Caco-2 (cell line): ENCODE results near the gene NAALADL2. TPM values are rescaled to one million over a fixed set of nuclear protein-coding genes. Genes with fewer than 3 reads are reported as not detected.

Source experiments
- BruUV-seq: library from RNA; stranded (reverse); fragments of 400-500 nt; replicated peaks from 2 replicates; lab custom pipeline; 2021; lab: Mats Ljungman, UMichigan
- CTCF ChIA-PET: fragments of 300-600 bp; sonication (Branson Sonifier 250); formaldehyde crosslinking; loops from one replicate; lab custom pipeline; 2022; ENCODE audit warnings: antibody characterized with exemption; lab: Charles Lee
- POLR2A ChIA-PET: fragments of 300-600 bp; sonication (Branson Sonifier 250); formaldehyde crosslinking; loops from one replicate; lab custom pipeline; 2022; ENCODE audit warnings: antibody characterized with exemption; lab: Charles Lee
- DNase-seq, 2 experiments: peaks; one replicate each; pipeline versions ENCODE4 v3.0.0 to v3.0.0-alpha.2; 2020 to 2022
- H3K27me3 ChIP-seq: replicated peaks from 2 replicates; pipeline ENCODE4 v1.6.0; 2011; ENCODE audit warnings: low read length; ENCODE audit not compliant: control insufficient read depth, insufficient read depth
- H3K36me3 ChIP-seq: 2 replicates; pipeline ENCODE4 v1.5.1; 2011; ENCODE audit warnings: low read length; ENCODE audit not compliant: control insufficient read depth, insufficient read depth
- H3K4me1 ChIP-seq: fragments of 250-450 bp; sonication (Bioruptor Pico); 2 replicates; pipeline ENCODE4 v1.5.1; 2020; ENCODE audit warnings: mild to moderate bottlenecking
- H3K4me3 ChIP-seq: 2 replicates; pipeline ENCODE4 v1.5.1; 2011; ENCODE audit warnings: low read depth, mild to moderate bottlenecking, control low read depth, low read length
- H3K9me3 ChIP-seq: fragments of 250-450 bp; sonication (Bioruptor Pico); 2 replicates; pipeline ENCODE4 v1.5.1; 2020; ENCODE audit warnings: mild to moderate bottlenecking, moderate library complexity
- H3K27ac Mint-ChIP-seq: one replicate; pipeline ENCODE4 v1.8.0; 2022; ENCODE audit warnings: mixed read lengths; ENCODE audit not compliant: unreplicated experiment
- H3K27me3 Mint-ChIP-seq: one replicate; pipeline ENCODE4 v1.8.0; 2022; ENCODE audit warnings: mixed read lengths; ENCODE audit not compliant: insufficient read depth, unreplicated experiment
- H3K36me3 Mint-ChIP-seq: one replicate; pipeline ENCODE4 v1.8.0; 2022; ENCODE audit warnings: mild to moderate bottlenecking, mixed read lengths; ENCODE audit not compliant: insufficient read depth, unreplicated experiment
- H3K4me1 Mint-ChIP-seq: one replicate; pipeline ENCODE4 v1.8.0; 2022; ENCODE audit warnings: low read depth, mixed read lengths; ENCODE audit not compliant: unreplicated experiment
- H3K4me3 Mint-ChIP-seq: one replicate; pipeline ENCODE4 v1.8.0; 2022; ENCODE audit warnings: mild to moderate bottlenecking, moderate library complexity, mixed read lengths; ENCODE audit not compliant: unreplicated experiment
- H3K9me3 Mint-ChIP-seq: one replicate; pipeline ENCODE4 v1.8.0; 2022; ENCODE audit warnings: mixed read lengths; ENCODE audit not compliant: unreplicated experiment
- CTCF ChIP-seq, 2 experiments: fragments of 200-600 bp in 1 of 2; IDR thresholded peaks; 1 replicate in 1 of 2; 2 replicates in 1 of 2; pipeline versions ENCODE4 v1.5.1 to v1.8.0; 2011 to 2022; ENCODE audit warnings: antibody characterized with exemption in 1 of 2, control low read depth in 1 of 2, inconsistent platforms in 1 of 2, low read depth in 1 of 2, low read length in 1 of 2, mild to moderate bottlenecking in 1 of 2, moderate library complexity in 1 of 2; ENCODE audit not compliant: insufficient read depth in 1 of 2, severe bottlenecking in 1 of 2, unreplicated experiment in 1 of 2
- intact Hi-C: fragments of 100-400 bp; cut with micrococcal nuclease; formaldehyde crosslinking; loops from one replicate; pipeline ENCODE4 v1.10.0; 2022; ENCODE audit not compliant: unreplicated experiment
- total RNA-seq: library from RNA; stranded (reverse); gene quantifications from 2 replicates; pipeline ENCODE4 v1.2.3, GENCODE V29; 2022

Gene NAALADL2
- total RNA-seq, 1 experiment from 2014 or later: 4.4 TPM

GRCh38 chr3:175735866-175736265 is 876.7 kb downstream of the NAALADL2 start:
- no peak for TF ChIP-seq CTCF (IDR thresholded peaks at IDR 0.05; ENCODE audit: insufficient read depth in 1 of 2, low read depth in 1 of 2, low read length in 1 of 2, severe bottlenecking in 1 of 2, unreplicated experiment in 1 of 2)
- no TSS peak for BruUV-seq
- H3K4me3 ChIP-seq: no peak overlapping the region
- H3K27ac Mint-ChIP-seq: no peak overlapping the region
- DNase-seq: no peak
- POLR2A ChIA-PET: no interaction called here
- H3K4me1 ChIP-seq: no peaks in the 10 kb centered on the region
- H3K4me3 Mint-ChIP-seq: no peak overlapping the region
- H3K9me3 Mint-ChIP-seq: peaks cover 15% of the 10 kb centered on the region
- H3K27me3 ChIP-seq: no peaks in the 10 kb centered on the region
- no peaks in the 10 kb centered on the region for H3K9me3 ChIP-seq
- intact Hi-C loops: no loop called here
- no peaks in the 10 kb centered on the region for H3K36me3 Mint-ChIP-seq
- H3K36me3 ChIP-seq: no peaks in the 10 kb centered on the region
- H3K4me1 Mint-ChIP-seq: peaks cover 8% of the 10 kb centered on the region
- H3K27me3 Mint-ChIP-seq: no peaks in the 10 kb centered on the region
- CTCF ChIA-PET: no interaction called here

- Histone ChIP-seq H3K36me3 (no peaks in the 10 kb centered on the region), H3K27me3 (no peaks in the 10 kb centered on the region), H3K4me3 (no peak overlapping the region), H3K4me1 (no peaks in the 10 kb centered on the region), H3K9me3 (no peaks in the 10 kb centered on the region)
- no peak for TF ChIP-seq CTCF (IDR thresholded peaks at IDR 0.05; ENCODE audit: insufficient read depth in 1 of 2, low read depth in 1 of 2, low read length in 1 of 2, severe bottlenecking in 1 of 2, unreplicated experiment in 1 of 2)
- H3K27me3 Mint-ChIP-seq: no peaks in the 10 kb centered on the region
- no peak overlapping the region for H3K4me3 Mint-ChIP-seq
- no TSS peak for BruUV-seq
- peaks cover 8% of the 10 kb centered on the region for H3K4me1 Mint-ChIP-seq
- H3K27ac Mint-ChIP-seq: no peak overlapping the region
- CTCF ChIA-PET: no interaction called here
- intact Hi-C loops: no loop called here
- POLR2A ChIA-PET: no interaction called here
- peaks cover 15% of the 10 kb centered on the region for H3K9me3 Mint-ChIP-seq
- H3K36me3 Mint-ChIP-seq: no peaks in the 10 kb centered on the region
- DNase-seq: no peak
These were observed 878.8 kb downstream of the NAALADL2 start for GRCh38 chr3:175737646-175738572.

- no peak overlapping the region for H3K4me3 Mint-ChIP-seq
- no peaks in the 10 kb centered on the region for H3K9me3 ChIP-seq
- H3K36me3 ChIP-seq: no peaks in the 10 kb centered on the region
- no peak overlapping the region for H3K4me3 ChIP-seq
- no peaks in the 10 kb centered on the region for H3K27me3 ChIP-seq
- no peak for DNase-seq
- no peaks in the 10 kb centered on the region for H3K36me3 Mint-ChIP-seq
- H3K4me1 ChIP-seq: no peaks in the 10 kb centered on the region
- ChIA-PET CTCF (no interaction called here), POLR2A (no interaction called here)
- H3K9me3 Mint-ChIP-seq: no peaks in the 10 kb centered on the region
- H3K4me1 Mint-ChIP-seq: peaks cover 7% of the 10 kb centered on the region
- no peak for TF ChIP-seq CTCF (IDR thresholded peaks at IDR 0.05; ENCODE audit: insufficient read depth in 1 of 2, low read depth in 1 of 2, low read length in 1 of 2, severe bottlenecking in 1 of 2, unreplicated experiment in 1 of 2)
- no peak overlapping the region for H3K27ac Mint-ChIP-seq
- intact Hi-C loops: no loop called here
- no TSS peak for BruUV-seq
- no peaks in the 10 kb centered on the region for H3K27me3 Mint-ChIP-seq
These were observed 882.8 kb downstream of the NAALADL2 start for GRCh38 chr3:175741951-175742350.
